H9 (cell line): ENCODE results near the gene LBX1. TPM values are rescaled to one million over a fixed set of nuclear protein-coding genes. Genes with fewer than 3 reads are reported as not detected.

Source experiments
- DNase-seq: peaks from one replicate; pipeline ENCODE4 v3.0.0-alpha.2; 2017
- H2AFZ ChIP-seq: one replicate; pipeline ENCODE4 v1.6.1; 2013; ENCODE audit warnings: mild to moderate bottlenecking, low read length, control low read depth, moderate library complexity
- H2AK5ac ChIP-seq: 2 replicates; pipeline ENCODE4 v1.6.1; 2013; ENCODE audit warnings: low read length, control low read depth, mixed read lengths; ENCODE audit not compliant: insufficient read length
- H2BK120ac ChIP-seq: one replicate; pipeline ENCODE4 v1.6.1; 2013; ENCODE audit warnings: low read depth, mild to moderate bottlenecking, low read length, control low read depth, inconsistent platforms; ENCODE audit not compliant: poor library complexity, severe bottlenecking
- H2BK12ac ChIP-seq: 2 replicates; pipeline ENCODE4 v1.6.1; 2013; ENCODE audit warnings: low read length, control low read depth, mixed read lengths, low read depth; ENCODE audit not compliant: insufficient read length
- H2BK15ac ChIP-seq: 2 replicates; pipeline ENCODE4 v1.6.1; 2013; ENCODE audit warnings: low read depth, low read length, control low read depth
- H2BK20ac ChIP-seq: one replicate; pipeline ENCODE4 v1.6.1; 2013; ENCODE audit warnings: low read depth, mild to moderate bottlenecking, low read length, control low read depth, inconsistent platforms; ENCODE audit not compliant: poor library complexity, severe bottlenecking
- H2BK5ac ChIP-seq: 2 replicates; pipeline ENCODE4 v1.6.1; 2013; ENCODE audit warnings: low read length, control low read depth, mixed read lengths; ENCODE audit not compliant: insufficient read length
- H3K14ac ChIP-seq: 2 replicates; pipeline ENCODE4 v1.6.1; 2013; ENCODE audit warnings: low read length, control low read depth; ENCODE audit not compliant: insufficient read depth
- H3K18ac ChIP-seq: 2 replicates; pipeline ENCODE4 v1.6.1; 2013; ENCODE audit warnings: low read depth, mild to moderate bottlenecking, mixed read lengths, low read length, control low read depth; ENCODE audit not compliant: insufficient read length
- H3K23ac ChIP-seq: 2 replicates; pipeline ENCODE4 v1.6.1; 2013; ENCODE audit warnings: low read length, control low read depth, mixed read lengths, low read depth; ENCODE audit not compliant: insufficient read length
- H3K23me2 ChIP-seq: 2 replicates; pipeline ENCODE4 v1.6.1; 2013; ENCODE audit warnings: low read depth, mild to moderate bottlenecking, mixed read lengths, low read length, control low read depth; ENCODE audit not compliant: insufficient read length, poor library complexity, severe bottlenecking
- H3K27ac ChIP-seq: 2 replicates; pipeline ENCODE4 v1.5.1; 2013; ENCODE audit warnings: low read length, control low read depth, mixed read lengths, low read depth; ENCODE audit not compliant: insufficient read length
- H3K27me3 ChIP-seq: 2 replicates; pipeline ENCODE4 v1.6.1; 2013; ENCODE audit warnings: low read length, control low read depth, inconsistent platforms; ENCODE audit not compliant: insufficient read depth
- H3K4ac ChIP-seq: 2 replicates; pipeline ENCODE4 v1.6.1; 2013; ENCODE audit warnings: low read depth, mild to moderate bottlenecking, control low read depth, inconsistent platforms, low read length, moderate library complexity
- H3K4me1 ChIP-seq: 2 replicates; pipeline ENCODE4 v1.6.1; 2013; ENCODE audit warnings: low read length, control low read depth, inconsistent platforms; ENCODE audit not compliant: insufficient read depth
- H3K4me2 ChIP-seq: 2 replicates; pipeline ENCODE4 v1.6.1; 2013; ENCODE audit warnings: low read length, control low read depth, mixed read lengths; ENCODE audit not compliant: insufficient read length, insufficient read depth
- H3K56ac ChIP-seq: 2 replicates; pipeline ENCODE4 v1.6.1; 2013; ENCODE audit warnings: low read depth, mild to moderate bottlenecking, mixed read lengths, low read length, control low read depth; ENCODE audit not compliant: insufficient read length
- H3K79me1 ChIP-seq: 2 replicates; pipeline ENCODE4 v1.6.1; 2013; ENCODE audit warnings: low read depth, mild to moderate bottlenecking, moderate library complexity, low read length, control low read depth, inconsistent platforms; ENCODE audit not compliant: insufficient read depth, poor library complexity, severe bottlenecking
- H3K79me2 ChIP-seq: 2 replicates; pipeline ENCODE4 v1.6.1; 2013; ENCODE audit warnings: low read length, control low read depth, inconsistent platforms; ENCODE audit not compliant: insufficient read depth
- H3K9ac ChIP-seq: 2 replicates; pipeline ENCODE4 v1.6.1; 2013; ENCODE audit warnings: low read length, control low read depth, mixed read lengths; ENCODE audit not compliant: insufficient read length; ENCODE audit errors: extremely low read depth
- H3K9me3 ChIP-seq: one replicate; pipeline ENCODE4 v1.6.1; 2013; ENCODE audit warnings: low read depth, low read length, inconsistent platforms; ENCODE audit not compliant: control insufficient read depth
- H3T11ph ChIP-seq: one replicate; pipeline ENCODE4 v1.6.1; 2013; ENCODE audit warnings: mild to moderate bottlenecking, low read length, control low read depth, inconsistent platforms
- H4K20me1 ChIP-seq: one replicate; pipeline ENCODE4 v1.6.1; 2013; ENCODE audit not compliant: control insufficient read depth, insufficient read length, insufficient read depth
- H4K5ac ChIP-seq: 2 replicates; pipeline ENCODE4 v1.6.1; 2013; ENCODE audit warnings: low read depth, mild to moderate bottlenecking, mixed read lengths, low read length, control low read depth; ENCODE audit not compliant: insufficient read length
- H4K8ac ChIP-seq: replicated peaks from 2 replicates; pipeline ENCODE4 v1.6.1; 2013; ENCODE audit warnings: low read length, control low read depth, mixed read lengths, low read depth; ENCODE audit not compliant: insufficient read length
- H4K91ac ChIP-seq: 2 replicates; pipeline ENCODE4 v1.6.1; 2013; ENCODE audit warnings: low read depth, mild to moderate bottlenecking, moderate library complexity, mixed read lengths, low read length, control low read depth; ENCODE audit not compliant: insufficient read length
- H3K27ac Mint-ChIP-seq, 3 experiments: 2 replicates in 2 of 3; 3 replicates in 1 of 3; pipeline ENCODE4 v1.8.0; 2020 to 2021; ENCODE audit warnings: mixed read lengths in 3 of 3, mild to moderate bottlenecking in 1 of 3, moderate library complexity in 1 of 3
- H3K27me3 Mint-ChIP-seq: 2 replicates; pipeline ENCODE4 v1.8.0; 2021; ENCODE audit warnings: low read depth, mild to moderate bottlenecking, moderate library complexity, mixed read lengths
- H3K36me3 Mint-ChIP-seq, 3 experiments: 2 replicates in 2 of 3; 3 replicates in 1 of 3; pipeline ENCODE4 v1.8.0; 2020 to 2021; ENCODE audit warnings: low read depth in 3 of 3, mixed read lengths in 3 of 3; ENCODE audit not compliant: insufficient read depth in 1 of 3
- H3K4me1 Mint-ChIP-seq, 2 experiments: 2 replicates each; pipeline ENCODE4 v1.8.0; 2020; ENCODE audit warnings: mixed read lengths in 2 of 2
- H3K4me3 Mint-ChIP-seq, 2 experiments: 2 replicates in 1 of 2; 3 replicates in 1 of 2; pipeline ENCODE4 v1.8.0; 2020 to 2021; ENCODE audit warnings: mild to moderate bottlenecking in 2 of 2, mixed read lengths in 2 of 2, moderate library complexity in 1 of 2
- H3K9me3 Mint-ChIP-seq, 2 experiments: 2 replicates in 1 of 2; 3 replicates in 1 of 2; pipeline ENCODE4 v1.8.0; 2020; ENCODE audit warnings: mild to moderate bottlenecking in 2 of 2, mixed read lengths in 2 of 2, moderate library complexity in 1 of 2
- CTCF ChIP-seq: fragments of 200-600 bp; sonication (generic); conservative IDR thresholded peaks from 3 replicates; pipeline ENCODE4 v1.8.0; 2021; ENCODE audit warnings: antibody characterized with exemption, mild to moderate bottlenecking
- WGBS: extraction: QIAGEN DNeasy Blood & Tissue Kit; methylation state at CpG from one replicate; pipeline ENCODE4 v1.1.7; 2013; ENCODE audit warnings: missing lambda C conversion rate, low lambda C conversion rate, mixed read lengths; ENCODE audit not compliant: insufficient read length; ENCODE audit errors: extremely low coverage; 5-methylcytosine and 5-hydroxymethylcytosine counted together
- total RNA-seq: library from RNA; stranded (reverse); gene quantifications from 2 replicates; pipeline ENCODE4 v1.2.1, GENCODE V29; 2021

LBX1 gene
- total RNA-seq, 1 experiment from 2014 or later = not detected

GRCh38 chr10:101189461-101190401 is 39.5 kb downstream of the LBX1 start:
- Histone ChIP-seq H4K91ac (no peak overlapping the region), H3K79me2 (no peaks in the 10 kb centered on the region), H3K9ac (no peak overlapping the region), H3K14ac (no peak overlapping the region; the same call in 1 of the 2 replicates), H3K18ac (peak overlapping the region; percentile 39), H3K9me3 (no peaks in the 10 kb centered on the region), H2BK120ac (no peak overlapping the region), H3K4me2 (peak overlapping the region; percentile 28), H3K27ac (no peak overlapping the region), H2AK5ac (no peak overlapping the region), H2BK15ac (no peak overlapping the region), H2BK20ac (no peak overlapping the region), H3K4me1 (peaks cover 11% of the 10 kb centered on the region; the same call in 1 of the 2 replicates), H2BK5ac (no peak overlapping the region), H2BK12ac (no peak overlapping the region), H3K79me1 (no peaks in the 10 kb centered on the region), H3K56ac (no peak overlapping the region), H3T11ph (no peak overlapping the region), H3K4ac (no peak overlapping the region), H4K5ac (no peak overlapping the region), H4K20me1 (no peaks in the 10 kb centered on the region), H4K8ac (no peak overlapping the region), H3K23me2 (no peaks in the 10 kb centered on the region), H2AFZ (no peak overlapping the region), H3K23ac (no peak overlapping the region), H3K27me3 (no peaks in the 10 kb centered on the region)
- no CpG with 5 or more reads among the region's 12 CpGs for WGBS
- no peak for TF ChIP-seq CTCF
- Mint-ChIP-seq H3K4me3 (peak overlapping the region in 1 of 2 experiments; percentile 8; a peak in 2 of 5 replicates), H3K9me3 (no peaks in the 10 kb centered on the region), H3K4me1 (peaks cover 20 to 22% of the 10 kb centered on the region in 2 experiments), H3K27ac (peak overlapping the region in 1 of 3 experiments; percentile 66; a peak in 2 of 7 replicates), H3K36me3 (no peaks in the 10 kb centered on the region), H3K27me3 (peaks cover 6% of the 10 kb centered on the region; the same call in 1 of the 2 replicates)
- DNase-seq = peak; percentile 77
